GM19023 (cell line): ENCODE measurements around the gene ANKFN1.
"Not testable (repeated sequence)": the region's sequence is repeated elsewhere in the genome, so short reads cannot be mapped to it uniquely, and the experiment has no call there.

Experiments used
- ATAC-seq: cut with Tn5 transposase; IDR thresholded peaks from one replicate; pipeline ENCODE4 v1.9.1; 2021; ENCODE audit warnings: mild to moderate bottlenecking, moderate library complexity; ENCODE audit not compliant: unreplicated experiment

The ANKFN1 gene

DNA sequence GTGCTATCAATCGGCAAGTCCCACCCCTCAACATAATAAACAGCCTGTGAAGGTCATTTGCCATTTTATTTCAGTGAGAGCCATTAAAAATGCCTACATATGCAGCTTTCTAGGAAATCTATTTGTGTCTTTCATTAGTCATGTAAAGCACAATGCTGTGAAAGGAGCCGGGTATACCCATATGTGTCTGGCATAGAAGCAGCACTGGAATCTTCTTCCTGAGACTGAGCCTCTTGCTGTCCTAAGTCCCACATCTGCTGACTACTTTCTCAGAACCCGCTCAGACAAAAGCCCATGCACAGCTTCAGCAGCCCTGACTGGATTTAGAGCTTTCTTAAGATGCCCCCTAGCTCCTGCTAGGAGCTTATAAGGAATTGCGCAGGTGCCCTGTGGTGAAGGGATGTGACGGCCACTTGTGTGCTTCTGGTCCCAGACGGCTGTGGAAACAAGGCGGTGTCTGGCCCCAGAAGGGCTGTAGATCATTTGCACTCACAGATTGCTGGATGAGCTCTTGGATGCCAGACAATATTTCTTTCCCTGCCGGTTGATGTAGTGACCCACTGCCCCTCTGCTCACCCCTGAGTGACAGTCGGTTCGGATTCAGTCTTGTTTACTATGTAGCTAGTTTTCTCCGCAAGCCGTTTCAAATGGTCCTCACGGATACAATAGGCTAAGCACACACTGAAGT, 172.2 kb downstream of the ANKFN1 start:
- ATAC-seq: no peak

DNA sequence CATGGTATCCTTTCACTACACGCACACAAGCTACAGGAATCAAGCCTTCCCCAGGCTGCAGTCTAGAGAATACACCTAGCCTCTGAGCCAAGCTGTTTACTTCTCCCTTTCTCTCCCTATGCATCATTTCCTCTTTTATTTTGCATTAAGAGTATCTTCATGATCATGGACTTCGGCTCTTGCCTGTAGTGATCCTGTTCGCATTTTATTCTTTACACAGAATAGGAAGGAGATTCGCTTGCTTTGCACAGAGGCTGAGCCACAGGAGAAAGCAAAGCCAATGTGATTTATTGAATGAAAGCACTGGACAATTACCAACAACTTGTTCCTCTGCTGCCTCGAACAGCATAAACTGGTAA, 172.7 kb downstream of the ANKFN1 start:
- no peak for ATAC-seq

GRCh38 chr17:56347639-56348038, 194.4 kb downstream of the ANKFN1 start:
- ATAC-seq: no peak

DNA sequence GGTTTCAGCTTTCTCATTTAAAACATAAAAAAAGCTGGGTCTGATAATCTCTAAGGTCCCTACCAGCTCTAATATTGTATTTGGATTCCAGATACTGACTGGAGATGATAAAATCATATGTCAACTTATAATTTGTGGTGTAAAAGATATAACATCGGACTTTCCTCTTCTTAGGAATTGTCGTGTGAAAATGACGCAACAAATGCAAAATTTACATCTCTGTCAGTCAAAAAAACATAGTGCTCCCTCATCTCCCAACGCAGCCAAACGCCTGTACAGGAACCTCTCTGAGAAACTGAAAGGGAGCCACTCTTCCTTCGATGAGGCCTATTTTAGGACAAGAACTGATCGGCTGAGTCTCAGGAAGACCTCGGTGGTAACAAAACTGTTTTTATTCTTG, 197.3 kb downstream of the ANKFN1 start:
- ATAC-seq: no peak

DNA sequence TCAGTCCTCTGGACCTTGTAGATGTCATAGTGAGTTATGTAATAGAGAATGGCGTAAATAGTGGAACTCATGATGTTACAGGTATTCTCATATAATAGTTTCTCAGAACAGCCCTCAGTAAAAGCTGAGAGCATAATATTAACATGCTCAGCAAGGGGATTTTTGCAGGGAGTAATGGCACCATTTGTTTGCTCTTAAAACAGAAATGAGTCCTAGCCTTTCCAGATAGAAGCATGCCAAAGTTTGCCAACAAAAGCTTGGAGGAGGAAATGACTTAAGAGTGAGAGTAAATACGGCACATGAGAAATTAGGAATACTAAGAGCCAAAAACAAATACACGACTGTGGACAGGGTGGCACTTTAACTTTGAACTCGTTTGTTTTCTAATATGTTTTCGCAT, 198.4 kb downstream of the ANKFN1 start:
- ATAC-seq: no peak

GRCh38 chr17:56358651-56359050, 205.4 kb downstream of the ANKFN1 start:
- ATAC-seq: no peak

DNA sequence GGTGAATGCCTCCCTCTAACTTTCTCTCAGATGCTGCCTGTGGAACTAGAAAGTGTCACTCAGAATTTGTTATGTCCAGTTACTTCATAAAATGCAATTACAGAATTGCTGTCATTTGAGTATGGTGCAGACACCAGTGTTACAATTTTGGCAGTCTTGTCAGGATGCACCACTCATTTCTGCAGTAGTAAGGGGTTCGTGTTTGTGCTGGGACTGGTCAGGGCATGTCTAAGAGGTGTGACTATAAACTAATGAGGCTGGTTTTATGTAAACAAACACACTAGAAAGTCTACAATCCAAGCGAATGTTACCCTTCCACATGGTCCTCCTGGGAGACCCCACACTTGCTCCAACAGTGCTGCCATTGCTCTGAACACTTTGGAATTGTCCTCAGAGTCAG, 206.2 kb downstream of the ANKFN1 start:
- no peak for ATAC-seq

- ATAC-seq: no peak
Observed at GRCh38 chr17:56367366-56367765, 214.1 kb downstream of the ANKFN1 start.

- ATAC-seq: no peak
Observed at GRCh38 chr17:56373981-56374833, 220.9 kb downstream of the ANKFN1 start.

DNA sequence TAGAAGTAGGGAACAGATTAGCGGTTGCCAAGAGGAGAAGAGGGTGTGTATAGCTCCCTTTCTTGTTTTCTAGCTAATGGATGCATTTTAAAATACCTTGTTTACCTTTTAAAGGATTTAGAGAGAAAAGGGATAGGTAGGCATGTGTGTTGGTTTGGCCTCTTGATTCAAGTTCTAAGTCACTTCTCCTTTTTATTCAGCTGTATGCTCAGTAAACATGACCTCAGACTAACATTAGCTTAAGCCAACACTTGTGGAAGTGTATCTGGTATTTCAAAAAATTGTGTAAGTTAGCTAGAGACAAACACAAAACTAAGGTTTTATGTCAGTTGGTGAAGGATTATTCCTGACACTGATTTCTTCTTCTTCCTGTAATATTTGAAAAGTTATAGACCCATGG, 236.1 kb downstream of the ANKFN1 start:
- ATAC-seq: no peak

DNA sequence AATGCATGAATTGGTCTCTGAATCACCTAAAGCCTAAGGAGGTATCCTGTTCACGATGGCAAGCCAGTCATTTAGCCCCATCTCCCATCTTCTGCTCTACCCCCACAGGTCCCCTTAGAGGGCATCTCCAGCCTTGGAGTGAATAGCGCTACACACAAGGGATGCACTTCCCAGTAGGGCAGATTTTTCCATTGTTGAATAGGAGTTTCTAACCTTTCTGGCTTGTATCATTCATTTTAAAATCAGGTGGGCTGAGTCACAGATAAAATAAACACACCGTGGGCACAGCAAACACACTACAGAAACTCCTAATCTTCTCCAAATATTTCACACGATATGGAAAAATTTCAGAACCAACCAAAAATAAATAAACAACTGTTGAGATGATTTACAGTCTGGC, 239.0 kb downstream of the ANKFN1 start:
- ATAC-seq: no peak

GRCh38 chr17:56393156-56393555, 239.9 kb downstream of the ANKFN1 start:
- no peak for ATAC-seq

- no peak for ATAC-seq
Observed at GRCh38 chr17:56395787-56396186, 242.5 kb downstream of the ANKFN1 start.

- no peak for ATAC-seq
Observed at GRCh38 chr17:56407086-56407485, 253.8 kb downstream of the ANKFN1 start.

GRCh38 chr17:56412356-56412755, 259.1 kb downstream of the ANKFN1 start:
- not testable (repeated sequence) for ATAC-seq

- no peak for ATAC-seq
Observed at GRCh38 chr17:56416682-56417351, 263.5 kb downstream of the ANKFN1 start.

DNA sequence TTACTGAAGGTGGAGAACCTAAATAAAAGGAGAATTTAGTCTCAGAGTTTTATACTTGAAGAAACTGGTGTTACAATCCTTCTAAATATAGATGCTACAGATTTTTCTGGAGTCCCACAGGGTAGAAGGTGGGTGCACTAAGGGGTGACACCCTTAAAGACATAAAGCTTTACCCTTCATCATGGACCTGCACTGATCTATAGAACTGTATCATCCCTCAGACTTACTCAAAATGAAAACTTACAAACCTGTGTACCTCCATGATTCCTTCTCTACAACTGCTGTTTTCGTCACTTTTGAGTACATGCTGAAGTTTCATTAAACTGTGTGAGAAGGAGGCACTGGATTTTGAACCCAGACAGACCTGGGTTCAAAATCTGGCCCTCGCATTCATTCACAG, 270.7 kb downstream of the ANKFN1 start:
- ATAC-seq: no peak

DNA sequence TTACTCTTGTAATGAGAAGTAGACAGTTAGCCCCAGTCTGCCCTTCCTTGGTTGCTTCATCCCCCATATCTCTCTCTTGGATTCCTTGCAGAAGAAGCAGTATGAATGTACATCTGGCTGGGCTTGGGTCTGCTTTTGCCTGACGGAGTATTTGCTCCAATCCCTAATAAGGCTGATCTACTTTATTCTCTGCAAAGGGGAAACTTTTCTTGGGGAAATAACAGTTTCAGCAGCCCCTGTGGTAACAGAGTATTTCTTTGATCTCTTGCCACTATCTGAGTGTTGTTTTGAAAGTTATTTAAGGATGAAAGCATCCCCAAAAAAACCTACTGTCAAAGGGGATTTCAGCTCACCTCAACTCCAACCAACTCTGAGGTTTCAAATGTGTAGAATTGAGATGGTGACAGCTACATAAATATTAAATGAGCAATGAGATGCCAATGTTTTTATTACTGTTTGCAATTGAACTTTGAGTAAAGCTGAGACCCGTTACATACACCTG, 271.3 kb downstream of the ANKFN1 start:
- ATAC-seq: no peak

DNA sequence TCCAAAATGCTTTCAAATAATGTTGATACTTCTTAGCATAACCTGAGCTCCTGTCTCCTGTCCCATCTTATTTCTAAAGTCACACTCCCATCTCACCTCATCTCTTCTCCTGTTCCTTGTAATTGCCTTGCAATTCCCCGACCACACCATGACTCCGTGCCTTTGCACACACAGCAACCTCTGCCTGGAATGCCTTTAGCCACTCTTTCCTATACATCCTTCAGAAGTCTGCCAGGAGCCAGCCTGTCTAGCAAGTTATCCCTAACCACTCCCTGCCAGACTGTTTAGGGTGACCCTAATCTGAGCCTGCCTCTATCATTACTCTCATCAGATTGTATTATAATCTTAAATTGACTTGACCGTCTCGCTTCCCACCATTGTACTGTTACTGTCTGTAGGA, 272.2 kb downstream of the ANKFN1 start:
- ATAC-seq: no peak

- no peak for ATAC-seq
Observed at GRCh38 chr17:56426901-56427300, 273.6 kb downstream of the ANKFN1 start.

- ATAC-seq: no peak
Observed at GRCh38 chr17:56431736-56432135, 278.5 kb downstream of the ANKFN1 start.

- no peak for ATAC-seq
Observed at GRCh38 chr17:56432443-56432842, 279.2 kb downstream of the ANKFN1 start.
